PC-3 (cell line): ENCODE data around the gene TTC28. TPM values are rescaled to one million over a fixed set of nuclear protein-coding genes. Genes with fewer than 3 reads are reported as not detected.

Experiments
- ATAC-seq: fragments of 200-7000 bp; cut with Tn5 transposase; 2 replicates; pipeline ENCODE4 v1.9.1; 2020; ENCODE audit warnings: mild to moderate bottlenecking, moderate library complexity
- BruUV-seq: library from RNA; stranded (reverse); fragments of 400-500 nt; replicated peaks from 2 replicates; lab custom pipeline; 2021; lab: Mats Ljungman, UMichigan
- CTCF ChIA-PET: fragments of 300-600 bp; sonication (Branson Sonifier 250); formaldehyde crosslinking; loops from one replicate; lab custom pipeline; 2022; ENCODE audit warnings: antibody characterized with exemption; lab: Charles Lee
- POLR2A ChIA-PET: fragments of 300-600 bp; sonication (Branson Sonifier 250); formaldehyde crosslinking; loops from one replicate; lab custom pipeline; 2022; ENCODE audit warnings: antibody characterized with exemption; ENCODE audit not compliant: unreplicated experiment; lab: Charles Lee
- DNase-seq: peaks from one replicate; pipeline ENCODE4 v3.0.0-alpha.2; 2015
- H2AFZ ChIP-seq: fragments of 300-600 bp; sonication (generic); 2 replicates; pipeline ENCODE4 v1.6.0; 2016; ENCODE audit warnings: antibody characterized with exemption, low read length
- H3F3A ChIP-seq: fragments of 300-600 bp; sonication (generic); one replicate; pipeline ENCODE4 v1.6.0; 2017; ENCODE audit warnings: antibody characterized with exemption, low read length, control low read depth, mild to moderate bottlenecking; ENCODE audit not compliant: unreplicated experiment
- H3K27ac ChIP-seq: fragments of 300-600 bp; sonication (generic); 2 replicates; pipeline ENCODE4 v1.5.1; 2016; ENCODE audit warnings: mild to moderate bottlenecking, low read length
- H3K27me3 ChIP-seq: fragments of 300-600 bp; sonication (generic); 2 replicates; pipeline ENCODE4 v1.6.1; 2016; ENCODE audit warnings: low read length, mixed read lengths
- H3K36me3 ChIP-seq: fragments of 300-600 bp; sonication (generic); 2 replicates; pipeline ENCODE4 v1.6.1; 2016; ENCODE audit warnings: low read depth, mixed run types, low read length, mixed read lengths
- H3K4me1 ChIP-seq: fragments of 300-600 bp; sonication (generic); 2 replicates; pipeline ENCODE4 v1.5.1; 2016; ENCODE audit warnings: low read length; ENCODE audit not compliant: insufficient read depth
- H3K4me2 ChIP-seq: fragments of 300-600 bp; sonication (generic); 2 replicates; pipeline ENCODE4 v1.6.0; 2016; ENCODE audit warnings: low read length
- H3K4me3 ChIP-seq: fragments of 300-600 bp; sonication (generic); 2 replicates; pipeline ENCODE4 v1.5.1; 2016; ENCODE audit warnings: mild to moderate bottlenecking, low read length, mixed read lengths
- H3K79me2 ChIP-seq: fragments of 300-600 bp; sonication (generic); 2 replicates; pipeline ENCODE4 v1.6.1; 2017; ENCODE audit warnings: low read length, mixed read lengths
- H3K9ac ChIP-seq: fragments of 300-600 bp; sonication (generic); 2 replicates; pipeline ENCODE4 v1.6.0; 2016; ENCODE audit warnings: mild to moderate bottlenecking, low read length
- H3K9me2 ChIP-seq: fragments of 300-600 bp; sonication (generic); replicated peaks from 2 replicates; pipeline ENCODE4 v1.6.1; 2016; ENCODE audit warnings: mixed run types, low read length, mixed read lengths
- H3K9me3 ChIP-seq: fragments of 300-600 bp; sonication (generic); 2 replicates; pipeline ENCODE4 v1.6.1; 2016; ENCODE audit warnings: low read length, mixed read lengths
- H4K20me1 ChIP-seq: fragments of 300-600 bp; sonication (generic); 2 replicates; pipeline ENCODE4 v1.6.1; 2016; ENCODE audit warnings: low read length, mixed read lengths
- CTCF ChIP-seq: fragments of 300-600 bp; sonication (generic); conservative IDR thresholded peaks from 2 replicates; pipeline ENCODE4 v1.5.1; 2017; ENCODE audit warnings: antibody characterized with exemption, low read depth, mild to moderate bottlenecking, low read length
- EZH2 ChIP-seq: fragments of 300-600 bp; sonication (generic); IDR thresholded peaks from one replicate; pipeline ENCODE4 v1.6.1; 2017; ENCODE audit warnings: antibody characterized with exemption, mild to moderate bottlenecking, low read length; ENCODE audit not compliant: unreplicated experiment
- EZH2phosphoT487 ChIP-seq: fragments of 300-600 bp; sonication (generic); IDR thresholded peaks from 2 replicates; pipeline ENCODE4 v1.6.1; 2018; ENCODE audit warnings: mild to moderate bottlenecking, antibody characterized with exemption, low read length, borderline replicate concordance
- intact Hi-C: fragments of 100-400 bp; cut with micrococcal nuclease; formaldehyde crosslinking; loops from 2 replicates; pipeline ENCODE4 v1.9.0; 2023
- total RNA-seq: library from RNA; depleted of rRNA; stranded (reverse); fragments of >200 nt; gene quantifications from 2 replicates; pipeline ENCODE4 v1.2.3, GENCODE V29; 2014

Gene TTC28
- total RNA-seq, 1 experiment from 2014 or later, result 6.3 TPM

GRCh38 chr22:28412109-28412508 lies 267.5 kb downstream of the TTC28 start:
- DNase-seq, result no peak
- BruUV-seq, result no TSS peak
- H3K9ac ChIP-seq, result no peak overlapping the region
- H3K9me2 ChIP-seq, result no peaks in the 10 kb centered on the region
- H3K27me3 ChIP-seq, result no peaks in the 10 kb centered on the region
- H3K4me1 ChIP-seq, result no peaks in the 10 kb centered on the region
- POLR2A ChIA-PET, result interaction anchor here (0.6 kb wide), 1 partner anchor 101 kb away, joined by 3 read pairs; no protein-coding TSS in a partner anchor
- H3K27ac ChIP-seq, result no peak overlapping the region
- no peaks in the 10 kb centered on the region for H3K36me3 ChIP-seq
- intact Hi-C loops, result no loop called here
- no peak overlapping the region for H3K4me3 ChIP-seq
- CTCF ChIA-PET, result interaction anchor here (0.5 kb wide), 1 partner anchor 159 kb away, joined by 3 read pairs; no protein-coding TSS in a partner anchor
- no peak for TF ChIP-seq CTCF
- no peak for TF ChIP-seq EZH2
- no peak for TF ChIP-seq EZH2phosphoT487
- H3F3A ChIP-seq, result no peaks in the 10 kb centered on the region
- H3K4me2 ChIP-seq, result no peak overlapping the region
- H3K9me3 ChIP-seq, result no peaks in the 10 kb centered on the region
- no peaks in the 10 kb centered on the region for H3K79me2 ChIP-seq
- no peaks in the 10 kb centered on the region for H4K20me1 ChIP-seq
- no peak overlapping the region for H2AFZ ChIP-seq
- no peak for ATAC-seq

DNA sequence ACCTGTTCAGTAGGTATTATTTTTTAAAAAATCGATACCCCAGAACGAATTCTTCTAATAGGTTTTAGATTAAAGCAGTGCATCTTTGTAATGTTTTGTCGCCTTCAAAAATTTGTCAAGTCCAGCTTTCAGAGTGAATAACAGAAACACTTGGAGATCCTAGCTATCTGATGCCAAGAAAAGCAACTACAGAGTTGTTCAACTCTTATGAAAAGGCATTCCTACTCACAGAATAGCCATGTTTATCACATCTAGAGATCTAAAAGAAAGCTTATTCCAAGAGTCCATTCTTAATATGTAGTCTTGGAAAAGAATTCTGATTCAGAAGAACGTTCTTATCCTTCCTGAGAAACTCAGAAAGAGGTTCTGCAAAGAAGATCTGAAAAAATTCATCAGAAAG lies 268.5 kb downstream of the TTC28 start:
- Histone ChIP-seq H3K4me2 (no peak overlapping the region), H4K20me1 (no peaks in the 10 kb centered on the region), H3K9me3 (no peaks in the 10 kb centered on the region), H3K9ac (no peak overlapping the region), H3K36me3 (no peaks in the 10 kb centered on the region), H2AFZ (no peak overlapping the region), H3K9me2 (no peaks in the 10 kb centered on the region), H3F3A (no peaks in the 10 kb centered on the region), H3K4me3 (no peak overlapping the region), H3K79me2 (no peaks in the 10 kb centered on the region), H3K4me1 (no peaks in the 10 kb centered on the region), H3K27me3 (no peaks in the 10 kb centered on the region), H3K27ac (no peak overlapping the region)
- CTCF ChIA-PET, result no interaction called here
- TF ChIP-seq EZH2 (no peak), CTCF (no peak)
- POLR2A ChIA-PET, result no interaction called here
- no TSS peak for BruUV-seq
- DNase-seq, result no peak
- no peak for ATAC-seq
- intact Hi-C loops, result no loop called here

DNA sequence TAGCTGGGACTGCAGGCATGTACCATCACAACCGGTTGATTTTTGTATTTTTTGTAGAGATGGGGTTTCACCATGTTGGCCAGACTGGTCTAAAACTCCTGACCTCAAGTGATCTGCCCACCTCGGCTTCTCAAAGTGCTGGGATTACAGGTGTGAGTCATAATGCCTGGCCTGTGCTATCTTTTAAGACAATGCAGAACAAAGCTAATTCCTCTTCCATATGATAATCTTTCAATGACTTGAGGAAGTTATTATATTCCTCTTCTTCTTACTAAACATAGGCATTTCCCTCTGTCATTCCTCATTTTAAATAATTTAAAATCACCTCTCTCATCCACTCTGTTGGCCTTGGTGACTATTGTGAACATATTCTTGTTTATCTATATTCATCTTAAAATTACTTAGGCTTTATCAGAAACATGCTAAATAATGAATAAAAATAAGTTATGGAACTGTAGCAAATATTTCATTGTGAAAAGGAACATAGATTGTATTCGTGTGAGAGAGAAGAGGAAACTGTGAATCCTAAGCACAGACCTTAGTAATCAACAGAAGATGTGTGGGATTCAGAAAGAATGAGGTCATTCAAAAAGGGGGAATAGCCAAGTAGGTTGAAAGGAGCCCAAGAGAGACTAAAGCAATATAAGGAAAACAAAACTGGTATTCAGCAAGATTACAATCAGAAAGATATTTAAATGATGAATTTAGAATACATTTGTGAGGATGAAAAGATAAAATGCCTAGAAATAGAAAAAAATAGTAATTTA lies 269.4 kb downstream of the TTC28 start:
- no TSS peak for BruUV-seq
- Histone ChIP-seq H3K4me1 (no peaks in the 10 kb centered on the region), H3K9me3 (no peaks in the 10 kb centered on the region), H3K27ac (no peak overlapping the region), H3K27me3 (no peaks in the 10 kb centered on the region), H3K9ac (no peak overlapping the region), H3F3A (no peaks in the 10 kb centered on the region), H3K79me2 (no peaks in the 10 kb centered on the region), H4K20me1 (no peaks in the 10 kb centered on the region), H3K36me3 (no peaks in the 10 kb centered on the region), H3K9me2 (no peaks in the 10 kb centered on the region), H2AFZ (no peak overlapping the region), H3K4me3 (no peak overlapping the region), H3K4me2 (no peak overlapping the region)
- CTCF ChIA-PET, result no interaction called here
- no peak for ATAC-seq
- intact Hi-C loops, result no loop called here
- DNase-seq, result no peak
- TF ChIP-seq EZH2phosphoT487 (no peak), CTCF (no peak), EZH2 (no peak)
- POLR2A ChIA-PET, result no interaction called here
